Measurements from ENCODE around the gene TREML4. TPM values are rescaled to one million over a fixed set of nuclear protein-coding genes. Genes with fewer than 3 reads are reported as not detected.

Gene TREML4
- total RNA-seq, 6 experiments from 2014 or later, result 0.10 to 0.12 TPM; not detected in 4

DNA sequence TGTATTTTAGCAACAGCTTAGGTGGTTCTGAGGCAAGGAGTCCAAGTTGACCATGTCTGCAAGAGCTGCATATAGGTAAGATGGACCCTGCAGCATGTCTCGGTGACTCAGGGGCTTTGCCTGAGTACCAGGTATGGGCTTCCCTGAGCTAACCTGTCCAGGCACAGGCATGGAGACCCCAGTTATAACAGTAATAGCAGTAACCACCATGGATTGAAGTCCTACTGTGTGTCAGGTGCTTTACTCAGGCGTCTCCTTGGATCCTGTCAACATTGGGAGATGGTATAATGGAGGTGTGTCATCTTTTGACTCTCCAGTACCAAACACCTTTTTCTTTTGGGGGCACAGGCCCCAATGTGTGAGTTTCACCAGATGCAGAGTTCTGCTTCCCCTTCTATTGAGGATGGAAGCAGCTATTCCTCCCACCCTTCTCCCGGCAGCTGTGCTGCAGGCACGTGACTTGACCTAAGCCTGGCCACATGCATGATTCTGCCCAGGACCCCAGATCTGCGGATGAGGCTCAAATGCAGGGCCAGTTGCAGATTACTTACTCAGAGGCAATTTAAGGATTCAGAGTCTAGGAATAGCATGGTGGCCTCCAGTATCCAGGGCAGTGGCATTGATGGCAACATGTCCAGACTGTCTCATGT, 44.6 kb downstream of the TREML4 start:
- no peaks in the 10 kb centered on the region for H3K9me3 ChIP-seq
- DNase-seq (no peak), ATAC-seq (no peak)
- no peaks in the 10 kb centered on the region for H3K36me3 ChIP-seq
- H3K27ac ChIP-seq, result no peak overlapping the region
- H3K4me1 ChIP-seq, result no peaks in the 10 kb centered on the region
- no peaks in the 10 kb centered on the region for H3K27me3 ChIP-seq
- 47% methylated on average over 3 of the region's 5 CpGs for WGBS (ENCODE audit: insufficient coverage, low coverage, low lambda C conversion rate, missing lambda C conversion rate)
- intact Hi-C loops (cut with DNase I), result no loop called here
- no peak for TF ChIP-seq POLR2A (IDR thresholded peaks at IDR 0.05)
- TF ChIP-seq, protein P1, sequence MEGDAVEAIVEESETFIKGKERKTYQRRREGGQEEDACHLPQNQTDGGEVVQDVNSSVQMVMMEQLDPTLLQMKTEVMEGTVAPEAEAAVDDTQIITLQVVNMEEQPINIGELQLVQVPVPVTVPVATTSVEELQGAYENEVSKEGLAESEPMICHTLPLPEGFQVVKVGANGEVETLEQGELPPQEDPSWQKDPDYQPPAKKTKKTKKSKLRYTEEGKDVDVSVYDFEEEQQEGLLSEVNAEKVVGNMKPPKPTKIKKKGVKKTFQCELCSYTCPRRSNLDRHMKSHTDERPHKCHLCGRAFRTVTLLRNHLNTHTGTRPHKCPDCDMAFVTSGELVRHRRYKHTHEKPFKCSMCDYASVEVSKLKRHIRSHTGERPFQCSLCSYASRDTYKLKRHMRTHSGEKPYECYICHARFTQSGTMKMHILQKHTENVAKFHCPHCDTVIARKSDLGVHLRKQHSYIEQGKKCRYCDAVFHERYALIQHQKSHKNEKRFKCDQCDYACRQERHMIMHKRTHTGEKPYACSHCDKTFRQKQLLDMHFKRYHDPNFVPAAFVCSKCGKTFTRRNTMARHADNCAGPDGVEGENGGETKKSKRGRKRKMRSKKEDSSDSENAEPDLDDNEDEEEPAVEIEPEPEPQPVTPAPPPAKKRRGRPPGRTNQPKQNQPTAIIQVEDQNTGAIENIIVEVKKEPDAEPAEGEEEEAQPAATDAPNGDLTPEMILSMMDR (IDR thresholded peaks at IDR 0.05), result no peak
- no peak overlapping the region for H3K4me3 ChIP-seq

DNA sequence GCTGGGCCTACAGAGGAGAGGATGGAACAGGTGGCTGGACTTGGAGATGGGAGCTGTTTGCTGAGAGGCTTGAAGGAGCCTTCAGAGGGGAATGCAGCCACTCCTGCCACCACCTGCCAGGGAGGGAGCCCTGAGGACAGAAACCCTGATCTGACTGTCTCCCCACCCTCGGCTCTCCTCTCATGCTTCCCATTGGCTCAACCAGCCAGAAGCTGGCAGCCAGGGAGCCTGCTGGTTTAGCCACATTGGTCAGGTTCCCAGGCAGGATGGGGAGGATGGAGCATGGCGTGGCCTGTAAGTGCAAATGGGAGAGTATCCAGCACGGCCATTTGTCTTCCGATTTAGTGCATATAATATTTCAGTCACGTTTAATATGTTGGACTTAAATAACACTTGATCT, 45.6 kb downstream of the TREML4 start:
- H3K4me1 ChIP-seq, result no peaks in the 10 kb centered on the region
- no peaks in the 10 kb centered on the region for H3K27me3 ChIP-seq
- no peak overlapping the region for H3K27ac ChIP-seq
- no peak for DNase-seq
- H3K9me3 ChIP-seq, result no peaks in the 10 kb centered on the region
- intact Hi-C loops (cut with DNase I), result no loop called here
- WGBS (ENCODE audit: insufficient coverage, low coverage, low lambda C conversion rate, missing lambda C conversion rate), result 65% methylated on average over 5 of the region's 5 CpGs
- no peak overlapping the region for H3K4me3 ChIP-seq
- no peak for TF ChIP-seq POLR2A (IDR thresholded peaks at IDR 0.05)
- TF ChIP-seq, protein P1 (IDR thresholded peaks at IDR 0.05), result no peak
- no peak for ATAC-seq
- no peaks in the 10 kb centered on the region for H3K36me3 ChIP-seq

DNA sequence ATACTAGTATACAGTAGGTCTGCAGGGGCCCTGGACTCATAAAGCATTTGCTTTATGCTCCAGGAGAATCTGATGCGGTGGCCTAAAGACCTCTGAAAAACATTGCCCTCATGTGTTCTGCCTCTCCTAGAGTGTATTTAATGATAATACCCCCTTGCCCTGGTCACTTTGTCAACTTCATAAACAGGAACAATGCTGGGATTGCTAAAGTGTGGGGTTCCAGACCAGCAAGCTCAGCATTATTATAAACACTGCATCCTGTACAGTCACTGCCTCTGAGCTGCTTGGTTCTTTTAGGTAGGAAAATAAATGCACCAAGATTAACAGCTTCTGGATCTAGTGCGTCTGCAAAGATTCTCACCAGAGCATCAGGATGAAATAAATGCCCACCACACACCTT, 46.1 kb downstream of the TREML4 start:
- intact Hi-C loops (cut with DNase I), result no loop called here
- no peaks in the 10 kb centered on the region for H3K36me3 ChIP-seq
- H3K27ac ChIP-seq, result no peak overlapping the region
- H3K4me3 ChIP-seq, result no peak overlapping the region
- ATAC-seq, result peak in 3 of 4 donors; percentile 12 to 26 (median 22)
- no peak for TF ChIP-seq POLR2A (IDR thresholded peaks at IDR 0.05)
- no peaks in the 10 kb centered on the region for H3K4me1 ChIP-seq
- DNase-seq, result no peak
- 83% methylated on average over 1 of the region's 2 CpGs for WGBS (ENCODE audit: insufficient coverage, low coverage, low lambda C conversion rate, missing lambda C conversion rate)
- no peaks in the 10 kb centered on the region for H3K9me3 ChIP-seq
- no peaks in the 10 kb centered on the region for H3K27me3 ChIP-seq

DNA sequence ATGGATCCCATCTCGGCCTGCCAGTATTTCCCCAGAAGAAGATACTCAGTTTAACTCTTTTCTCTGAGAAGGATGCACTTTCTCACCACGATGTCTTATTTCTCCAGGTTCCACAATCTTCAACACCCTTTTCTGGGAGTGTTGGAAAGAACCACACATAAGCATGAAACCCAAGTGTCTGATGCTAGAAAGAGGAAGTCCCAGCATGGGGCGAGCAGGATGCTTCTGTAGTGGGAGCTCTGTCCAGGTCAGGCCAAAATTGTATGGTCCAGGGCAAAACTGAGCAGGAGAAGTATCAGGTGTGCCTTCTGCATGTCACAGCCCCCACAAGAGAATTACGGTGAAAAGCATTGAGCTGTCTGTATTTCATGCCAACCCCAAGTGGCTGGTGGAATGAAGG, 47.3 kb downstream of the TREML4 start:
- Histone ChIP-seq H3K9me3 (no peaks in the 10 kb centered on the region), H3K4me1 (no peaks in the 10 kb centered on the region), H3K27me3 (no peaks in the 10 kb centered on the region), H3K27ac (no peak overlapping the region), H3K4me3 (no peak overlapping the region), H3K36me3 (no peaks in the 10 kb centered on the region)
- intact Hi-C loops (cut with DNase I), result no loop called here
- DNase-seq (no peak), ATAC-seq (no peak)
- 38% methylated on average over 4 of the region's 4 CpGs for WGBS (ENCODE audit: insufficient coverage, low coverage, low lambda C conversion rate, missing lambda C conversion rate)
- TF ChIP-seq, protein P1 (IDR thresholded peaks at IDR 0.05), result no peak
- no peak for TF ChIP-seq POLR2A (IDR thresholded peaks at IDR 0.05)

DNA sequence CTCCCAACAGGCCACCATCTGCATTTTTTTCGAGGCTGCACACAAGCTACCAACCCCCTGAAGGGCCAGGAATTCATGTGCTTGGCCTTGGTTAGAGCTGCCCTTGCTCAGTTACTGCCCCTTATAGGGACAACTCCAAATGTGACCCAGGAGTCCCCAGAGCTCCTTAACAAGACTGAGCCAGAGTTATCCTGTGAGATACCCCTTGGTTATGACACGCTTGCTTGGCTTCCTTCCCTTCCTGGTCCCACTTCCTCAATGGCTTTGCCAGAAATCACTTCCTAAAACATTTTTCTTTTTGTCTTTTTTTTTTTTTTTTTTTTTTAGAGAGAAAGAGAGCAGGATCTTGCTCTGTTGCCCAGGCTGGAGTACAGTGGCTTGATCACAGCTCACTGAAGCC, 49.5 kb downstream of the TREML4 start:
- no peak for DNase-seq
- intact Hi-C loops (cut with DNase I), result no loop called here

More for the DNA sequence above, 49.5 kb downstream of the TREML4 start:
- no peaks in the 10 kb centered on the region for H3K27me3 ChIP-seq
- no peak overlapping the region for H3K4me3 ChIP-seq
- H3K27ac ChIP-seq, result no peak overlapping the region
- H3K36me3 ChIP-seq, result no peaks in the 10 kb centered on the region
- peak in 2 of 4 donors; percentile 14 to 18 for ATAC-seq
- TF ChIP-seq, protein P1 (IDR thresholded peaks at IDR 0.05), result no peak
- no peak for TF ChIP-seq POLR2A (IDR thresholded peaks at IDR 0.05)
- H3K9me3 ChIP-seq, result no peaks in the 10 kb centered on the region
- 51% methylated on average over 2 of the region's 2 CpGs for WGBS (ENCODE audit: insufficient coverage, low coverage, low lambda C conversion rate, missing lambda C conversion rate)
- no peaks in the 10 kb centered on the region for H3K4me1 ChIP-seq
